GF-D8 (cell line): ENCODE measurements around the gene APOBEC2.
"Not testable (repeated sequence)": the region's sequence is repeated elsewhere in the genome, so short reads cannot be mapped to it uniquely, and the experiment has no call there.

Experiments used
- DNase-seq: peaks from one replicate; lab custom pipeline; 2025; lab: John Stamatoyannopoulos, UW

The APOBEC2 gene

GRCh38 chr6:41053041-41053440 lies at the start of gene APOBEC2:
TSS of gene APOBEC2 (plus strand) at chr6:41053202. CDS start at chr6:41053348, 146 bp downstream.
- DNase-seq, result no peak

- DNase-seq, result not testable (repeated sequence)
Observed at GRCh38 chr6:41006217-41006616, 46.8 kb upstream of the APOBEC2 start.

- DNase-seq, result not testable (repeated sequence)
Observed at GRCh38 chr6:41006980-41007379, 46.0 kb upstream of the APOBEC2 start.

- no peak for DNase-seq
Observed at GRCh38 chr6:41008011-41008410, 45.0 kb upstream of the APOBEC2 start.

- no peak for DNase-seq
Observed at GRCh38 chr6:41009669-41010068, 43.3 kb upstream of the APOBEC2 start.

GRCh38 chr6:41011673-41012072 lies 41.3 kb upstream of the APOBEC2 start:
- no peak for DNase-seq

GRCh38 chr6:41013466-41014153 lies 39.4 kb upstream of the APOBEC2 start:
- no peak for DNase-seq

- no peak for DNase-seq
Observed at GRCh38 chr6:41014780-41015179, 38.2 kb upstream of the APOBEC2 start.

- DNase-seq, result not testable (repeated sequence)
Observed at GRCh38 chr6:41015860-41016259, 37.1 kb upstream of the APOBEC2 start.

GRCh38 chr6:41017663-41018062 lies 35.3 kb upstream of the APOBEC2 start:
- DNase-seq, result no peak

GRCh38 chr6:41021832-41022231 lies 31.2 kb upstream of the APOBEC2 start:
- DNase-seq, result no peak

- DNase-seq, result no peak
Observed at GRCh38 chr6:41022294-41022693, 30.7 kb upstream of the APOBEC2 start.

- no peak for DNase-seq
Observed at GRCh38 chr6:41023114-41023513, 29.9 kb upstream of the APOBEC2 start.

GRCh38 chr6:41025966-41026530 lies 27.0 kb upstream of the APOBEC2 start:
- no peak for DNase-seq

GRCh38 chr6:41027241-41027640 lies 25.8 kb upstream of the APOBEC2 start:
- no peak for DNase-seq

- peak; percentile 29 for DNase-seq
Observed at GRCh38 chr6:41027799-41028560, 25.0 kb upstream of the APOBEC2 start.

GRCh38 chr6:41028561-41029412 lies 24.2 kb upstream of the APOBEC2 start:
- no peak for DNase-seq

- no peak for DNase-seq
Observed at GRCh38 chr6:41032830-41033229, 20.2 kb upstream of the APOBEC2 start.

- no peak for DNase-seq
Observed at GRCh38 chr6:41033776-41034175, 19.2 kb upstream of the APOBEC2 start.

- DNase-seq, result no peak
Observed at GRCh38 chr6:41036186-41036585, 16.8 kb upstream of the APOBEC2 start.

- no peak for DNase-seq
Observed at GRCh38 chr6:41036601-41037000, 16.4 kb upstream of the APOBEC2 start.
